ENCODE data around the gene ZXDA.
A peak's percentile ranks its signal among the peaks of the same experiment; 100 is the strongest.
"Not testable (repeated sequence)": the region's sequence is repeated elsewhere in the genome, so short reads cannot be mapped to it uniquely, and the experiment has no call there.

The ZXDA gene

GRCh38 chrX:57910287-57910912 lies at the start of gene ZXDA:
TSS of gene ZXDA (minus strand) at chrX:57910458. CDS start at chrX:57910420, 38 bp downstream.
- POLR2A ChIA-PET (ENCODE audit: low non-redundant PET); CTCF ChIA-PET: not testable (repeated sequence)
- DNase-seq (ENCODE audit: low spot score) = peak; percentile 18
- H3K27ac ChIP-seq = peak within 1 kb of the TSS; percentile 70

- no peak for DNase-seq (ENCODE audit: low spot score)
- TF ChIP-seq CTCF (conservative IDR thresholded peaks at IDR 0.05; ENCODE audit: low read depth) = no peak
- no peak overlapping the region for H3K27ac ChIP-seq
- ChIA-PET POLR2A (ENCODE audit: low non-redundant PET) (no interaction called here), CTCF (no interaction called here)
Measured at GRCh38 chrX:57952320-57952678, 42.0 kb upstream of the ZXDA start.

- H3K27ac ChIP-seq = no peak overlapping the region
- ChIA-PET CTCF (interaction anchor here (0.6 kb wide), 1 partner anchor 771 kb away, joined by 3 read pairs; no protein-coding TSS in a partner anchor), POLR2A (ENCODE audit: low non-redundant PET) (no interaction called here)
- TF ChIP-seq CTCF (conservative IDR thresholded peaks at IDR 0.05; ENCODE audit: low read depth) = no peak
- DNase-seq (ENCODE audit: low spot score) = no peak
Measured at GRCh38 chrX:57951666-57952319, 41.5 kb upstream of the ZXDA start.

- ChIA-PET CTCF (no interaction called here), POLR2A (ENCODE audit: low non-redundant PET) (no interaction called here)
- no peak for DNase-seq (ENCODE audit: low spot score)
- TF ChIP-seq CTCF (conservative IDR thresholded peaks at IDR 0.05; ENCODE audit: low read depth) = no peak
- no peak overlapping the region for H3K27ac ChIP-seq
Measured at GRCh38 chrX:57933321-57933720, 23.1 kb upstream of the ZXDA start.

- CTCF ChIA-PET = interaction anchor here (0.7 kb wide), 1 partner anchor 349 kb away, joined by 3 read pairs; no protein-coding TSS in a partner anchor
- POLR2A ChIA-PET (ENCODE audit: low non-redundant PET) = no interaction called here
- no peak overlapping the region for H3K27ac ChIP-seq
- DNase-seq (ENCODE audit: low spot score) = no peak
- TF ChIP-seq CTCF (conservative IDR thresholded peaks at IDR 0.05; ENCODE audit: low read depth) = no peak
Measured at GRCh38 chrX:57932266-57932665, 22.0 kb upstream of the ZXDA start.

GRCh38 chrX:57930051-57930450 lies 19.8 kb upstream of the ZXDA start:
- CTCF ChIA-PET = no interaction called here
- POLR2A ChIA-PET (ENCODE audit: low non-redundant PET) = no interaction called here
- TF ChIP-seq CTCF (conservative IDR thresholded peaks at IDR 0.05; ENCODE audit: low read depth) = no peak
- H3K27ac ChIP-seq = no peak overlapping the region
- no peak for DNase-seq (ENCODE audit: low spot score)

GRCh38 chrX:57929373-57929772 lies 19.1 kb upstream of the ZXDA start:
- DNase-seq (ENCODE audit: low spot score) = no peak
- CTCF ChIA-PET = no interaction called here
- TF ChIP-seq CTCF (conservative IDR thresholded peaks at IDR 0.05; ENCODE audit: low read depth) = peak; percentile 32
- POLR2A ChIA-PET (ENCODE audit: low non-redundant PET) = no interaction called here
- no peak overlapping the region for H3K27ac ChIP-seq

Measured in RWPE1 (cell line).